Erythroblast (primary cell): ENCODE results near the gene TFRC.
"Not testable (repeated sequence)": the region's sequence is repeated elsewhere in the genome, so short reads cannot be mapped to it uniquely, and the experiment has no call there.

Experiments used
- GATA1 ChIP-seq: IDR thresholded peaks from 2 replicates; pipeline ENCODE4 v1.6.1; 2011; ENCODE audit warnings: low read depth, mild to moderate bottlenecking, control low read depth, low read length, moderate library complexity
- POLR2A ChIP-seq: IDR thresholded peaks from 2 replicates; pipeline ENCODE4 v1.6.1; 2011; ENCODE audit warnings: mild to moderate bottlenecking, low read length

- TF ChIP-seq POLR2A, GATA1: not testable (repeated sequence)
Measured at GRCh38 chr3:196056371-196056770, 25.5 kb downstream of the TFRC start.
